PC-3 (cell line): ENCODE data around the gene CNN3. TPM values are rescaled to one million over a fixed set of nuclear protein-coding genes. Genes with fewer than 3 reads are reported as not detected.

ENCODE experiments used
- ATAC-seq: fragments of 200-7000 bp; cut with Tn5 transposase; 2 replicates; pipeline ENCODE4 v1.9.1; 2020; ENCODE audit warnings: mild to moderate bottlenecking, moderate library complexity
- BruUV-seq: library from RNA; stranded (reverse); fragments of 400-500 nt; replicated peaks from 2 replicates; lab custom pipeline; 2021; lab: Mats Ljungman, UMichigan
- CTCF ChIA-PET: fragments of 300-600 bp; sonication (Branson Sonifier 250); formaldehyde crosslinking; loops from one replicate; lab custom pipeline; 2022; ENCODE audit warnings: antibody characterized with exemption; lab: Charles Lee
- POLR2A ChIA-PET: fragments of 300-600 bp; sonication (Branson Sonifier 250); formaldehyde crosslinking; loops from one replicate; lab custom pipeline; 2022; ENCODE audit warnings: antibody characterized with exemption; ENCODE audit not compliant: unreplicated experiment; lab: Charles Lee
- DNase-seq: peaks from one replicate; pipeline ENCODE4 v3.0.0-alpha.2; 2015
- H2AFZ ChIP-seq: fragments of 300-600 bp; sonication (generic); 2 replicates; pipeline ENCODE4 v1.6.0; 2016; ENCODE audit warnings: antibody characterized with exemption, low read length
- H3F3A ChIP-seq: fragments of 300-600 bp; sonication (generic); one replicate; pipeline ENCODE4 v1.6.0; 2017; ENCODE audit warnings: antibody characterized with exemption, low read length, control low read depth, mild to moderate bottlenecking; ENCODE audit not compliant: unreplicated experiment
- H3K27ac ChIP-seq: fragments of 300-600 bp; sonication (generic); 2 replicates; pipeline ENCODE4 v1.5.1; 2016; ENCODE audit warnings: mild to moderate bottlenecking, low read length
- H3K27me3 ChIP-seq: fragments of 300-600 bp; sonication (generic); 2 replicates; pipeline ENCODE4 v1.6.1; 2016; ENCODE audit warnings: low read length, mixed read lengths
- H3K36me3 ChIP-seq: fragments of 300-600 bp; sonication (generic); 2 replicates; pipeline ENCODE4 v1.6.1; 2016; ENCODE audit warnings: low read depth, mixed run types, low read length, mixed read lengths
- H3K4me1 ChIP-seq: fragments of 300-600 bp; sonication (generic); 2 replicates; pipeline ENCODE4 v1.5.1; 2016; ENCODE audit warnings: low read length; ENCODE audit not compliant: insufficient read depth
- H3K4me2 ChIP-seq: fragments of 300-600 bp; sonication (generic); 2 replicates; pipeline ENCODE4 v1.6.0; 2016; ENCODE audit warnings: low read length
- H3K4me3 ChIP-seq: fragments of 300-600 bp; sonication (generic); 2 replicates; pipeline ENCODE4 v1.5.1; 2016; ENCODE audit warnings: mild to moderate bottlenecking, low read length, mixed read lengths
- H3K79me2 ChIP-seq: fragments of 300-600 bp; sonication (generic); 2 replicates; pipeline ENCODE4 v1.6.1; 2017; ENCODE audit warnings: low read length, mixed read lengths
- H3K9ac ChIP-seq: fragments of 300-600 bp; sonication (generic); 2 replicates; pipeline ENCODE4 v1.6.0; 2016; ENCODE audit warnings: mild to moderate bottlenecking, low read length
- H3K9me2 ChIP-seq: fragments of 300-600 bp; sonication (generic); replicated peaks from 2 replicates; pipeline ENCODE4 v1.6.1; 2016; ENCODE audit warnings: mixed run types, low read length, mixed read lengths
- H3K9me3 ChIP-seq: fragments of 300-600 bp; sonication (generic); 2 replicates; pipeline ENCODE4 v1.6.1; 2016; ENCODE audit warnings: low read length, mixed read lengths
- H4K20me1 ChIP-seq: fragments of 300-600 bp; sonication (generic); 2 replicates; pipeline ENCODE4 v1.6.1; 2016; ENCODE audit warnings: low read length, mixed read lengths
- EZH2 ChIP-seq: fragments of 300-600 bp; sonication (generic); IDR thresholded peaks from one replicate; pipeline ENCODE4 v1.6.1; 2017; ENCODE audit warnings: antibody characterized with exemption, mild to moderate bottlenecking, low read length; ENCODE audit not compliant: unreplicated experiment
- EZH2phosphoT487 ChIP-seq: fragments of 300-600 bp; sonication (generic); IDR thresholded peaks from 2 replicates; pipeline ENCODE4 v1.6.1; 2018; ENCODE audit warnings: mild to moderate bottlenecking, antibody characterized with exemption, low read length, borderline replicate concordance
- intact Hi-C: fragments of 100-400 bp; cut with micrococcal nuclease; formaldehyde crosslinking; loops from 2 replicates; pipeline ENCODE4 v1.9.0; 2023
- total RNA-seq: library from RNA; depleted of rRNA; stranded (reverse); fragments of >200 nt; gene quantifications from 2 replicates; pipeline ENCODE4 v1.2.3, GENCODE V29; 2014
- TF ChIP-seq, protein P1 (sequence below): fragments of 300-600 bp; sonication (generic); conservative IDR thresholded peaks from 2 replicates; pipeline ENCODE4 v1.5.1; 2017; ENCODE audit warnings: antibody characterized with exemption, low read depth, mild to moderate bottlenecking, low read length

CNN3 gene
- total RNA-seq, 1 experiment from 2014 or later: 323 TPM

DNA sequence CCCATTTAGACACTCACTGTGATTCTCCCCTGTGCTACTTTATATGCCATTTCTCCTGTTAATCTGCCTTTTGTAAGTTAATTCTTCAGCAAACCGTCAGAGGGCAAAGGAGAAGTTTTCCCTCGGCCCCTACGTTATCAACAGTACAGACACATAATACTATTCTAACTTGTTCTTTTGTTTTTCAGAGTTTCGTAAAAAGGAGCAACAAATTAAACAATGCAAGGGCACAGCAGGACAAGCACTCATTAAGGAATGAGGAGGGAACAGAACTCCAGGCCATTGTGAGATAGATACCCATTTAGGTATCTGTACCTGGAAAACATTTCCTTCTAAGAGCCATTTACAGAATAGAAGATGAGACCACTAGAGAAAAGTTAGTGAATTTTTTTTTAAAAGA is 32.3 kb downstream of the CNN3 start:
- Histone ChIP-seq H3K9me3 (no peaks in the 10 kb centered on the region), H3K27me3 (no peaks in the 10 kb centered on the region), H2AFZ (no peak overlapping the region), H3F3A (peaks cover 6% of the 10 kb centered on the region), H3K27ac (no peak overlapping the region), H3K79me2 (no peaks in the 10 kb centered on the region), H3K4me1 (0 out of 2 replicates have a peak, but pooled peaks cover 7% of the 10 kb centered on the region), H3K9me2 (no peaks in the 10 kb centered on the region), H3K36me3 (peaks cover 59% of the 10 kb centered on the region), H3K4me2 (no peak overlapping the region), H3K9ac (no peak overlapping the region), H3K4me3 (no peak overlapping the region), H4K20me1 (no peaks in the 10 kb centered on the region)
- ATAC-seq: no peak
- BruUV-seq: no TSS peak
- intact Hi-C loops: no loop called here
- no peak for DNase-seq
- TF ChIP-seq, protein P1, sequence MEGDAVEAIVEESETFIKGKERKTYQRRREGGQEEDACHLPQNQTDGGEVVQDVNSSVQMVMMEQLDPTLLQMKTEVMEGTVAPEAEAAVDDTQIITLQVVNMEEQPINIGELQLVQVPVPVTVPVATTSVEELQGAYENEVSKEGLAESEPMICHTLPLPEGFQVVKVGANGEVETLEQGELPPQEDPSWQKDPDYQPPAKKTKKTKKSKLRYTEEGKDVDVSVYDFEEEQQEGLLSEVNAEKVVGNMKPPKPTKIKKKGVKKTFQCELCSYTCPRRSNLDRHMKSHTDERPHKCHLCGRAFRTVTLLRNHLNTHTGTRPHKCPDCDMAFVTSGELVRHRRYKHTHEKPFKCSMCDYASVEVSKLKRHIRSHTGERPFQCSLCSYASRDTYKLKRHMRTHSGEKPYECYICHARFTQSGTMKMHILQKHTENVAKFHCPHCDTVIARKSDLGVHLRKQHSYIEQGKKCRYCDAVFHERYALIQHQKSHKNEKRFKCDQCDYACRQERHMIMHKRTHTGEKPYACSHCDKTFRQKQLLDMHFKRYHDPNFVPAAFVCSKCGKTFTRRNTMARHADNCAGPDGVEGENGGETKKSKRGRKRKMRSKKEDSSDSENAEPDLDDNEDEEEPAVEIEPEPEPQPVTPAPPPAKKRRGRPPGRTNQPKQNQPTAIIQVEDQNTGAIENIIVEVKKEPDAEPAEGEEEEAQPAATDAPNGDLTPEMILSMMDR: no peak
- TF ChIP-seq EZH2phosphoT487 (no peak), EZH2 (no peak)
- CTCF ChIA-PET: no interaction called here
- POLR2A ChIA-PET: no interaction called here

DNA sequence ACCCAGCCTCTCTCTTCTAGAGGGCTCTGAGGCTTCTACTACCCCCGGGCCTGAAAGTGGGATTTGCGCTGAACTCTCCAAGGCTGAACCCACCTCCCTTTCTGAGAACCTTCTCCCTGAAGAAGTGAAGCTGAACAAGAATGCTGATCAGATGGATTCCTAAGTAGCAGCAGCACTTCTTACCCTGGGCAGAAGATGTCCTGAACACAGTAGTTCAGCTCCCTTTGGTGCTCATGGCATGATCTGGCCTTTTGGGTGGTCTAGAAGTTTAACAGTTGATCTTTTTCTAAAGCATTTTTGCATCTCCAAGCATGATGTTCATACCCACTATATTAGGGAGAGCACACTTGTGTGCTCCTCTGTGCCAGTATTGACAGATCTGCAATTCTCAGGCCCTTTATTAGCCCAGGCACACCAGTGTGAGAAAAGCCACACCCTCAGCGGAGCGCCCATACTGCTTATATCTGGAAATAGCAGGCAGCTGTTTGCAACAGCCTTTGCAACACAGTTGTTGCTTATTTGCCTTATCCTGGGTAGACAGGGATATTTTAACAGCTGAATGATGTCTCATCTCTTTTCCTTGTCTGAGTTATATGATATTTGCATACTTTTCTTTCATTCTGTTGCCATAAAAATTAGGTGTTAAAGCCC is 34.2 kb downstream of the CNN3 start:
- peaks cover 6% of the 10 kb centered on the region for H3F3A ChIP-seq
- TF ChIP-seq EZH2phosphoT487: no peak
- TF ChIP-seq, protein P1: no peak
- TF ChIP-seq EZH2: no peak
- intact Hi-C loops: no loop called here
- POLR2A ChIA-PET: interaction anchor here (0.6 kb wide), 1 partner anchor 28 kb away, joined by 3 read pairs; no protein-coding TSS in a partner anchor
- H3K9me2 ChIP-seq: no peaks in the 10 kb centered on the region
- H3K9me3 ChIP-seq: no peaks in the 10 kb centered on the region
- no peak overlapping the region for H2AFZ ChIP-seq
- H3K4me1 ChIP-seq: no peaks in the 10 kb centered on the region
- H3K79me2 ChIP-seq: no peaks in the 10 kb centered on the region
- H3K27me3 ChIP-seq: no peaks in the 10 kb centered on the region
- H3K4me2 ChIP-seq: no peak overlapping the region
- ATAC-seq (no peak), DNase-seq (no peak)
- H4K20me1 ChIP-seq: no peaks in the 10 kb centered on the region
- CTCF ChIA-PET: no interaction called here
- no peak overlapping the region for H3K9ac ChIP-seq
- BruUV-seq: no TSS peak
- peaks cover 41% of the 10 kb centered on the region for H3K36me3 ChIP-seq
- H3K27ac ChIP-seq: no peak overlapping the region
- no peak overlapping the region for H3K4me3 ChIP-seq

DNA sequence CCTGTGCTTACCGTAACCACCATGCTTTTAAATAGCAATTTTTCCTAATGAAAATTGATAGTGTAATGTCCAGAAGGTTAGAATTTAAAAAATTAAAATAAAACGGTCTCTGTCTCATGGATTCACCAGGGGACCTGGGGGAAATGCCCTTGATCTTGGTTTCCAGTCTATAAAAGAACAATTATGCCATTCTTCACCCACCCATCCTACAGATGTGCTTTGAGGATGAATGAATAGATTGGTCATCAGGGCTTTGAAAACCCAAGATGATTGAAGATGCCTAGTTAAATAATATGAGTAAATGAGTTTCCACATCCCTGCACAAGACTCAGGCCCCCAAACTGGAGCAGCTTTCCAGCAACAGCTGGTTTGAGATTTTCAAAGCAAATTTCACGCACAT is 38.7 kb downstream of the CNN3 start:
- Histone ChIP-seq H3K4me3 (no peak overlapping the region), H3K9me3 (no peaks in the 10 kb centered on the region), H3K4me1 (peaks cover 13% of the 10 kb centered on the region), H3K27me3 (no peaks in the 10 kb centered on the region), H3K27ac (no peak overlapping the region), H3K4me2 (no peak overlapping the region), H3K9ac (no peak overlapping the region), H3K79me2 (no peaks in the 10 kb centered on the region), H3F3A (peaks cover 6% of the 10 kb centered on the region), H3K36me3 (peaks cover 7% of the 10 kb centered on the region), H3K9me2 (no peaks in the 10 kb centered on the region), H2AFZ (no peak overlapping the region), H4K20me1 (no peaks in the 10 kb centered on the region)
- no peak for DNase-seq
- TF ChIP-seq EZH2phosphoT487 (no peak), EZH2 (no peak)
- TF ChIP-seq, protein P1: no peak
- intact Hi-C loops: no loop called here
- ChIA-PET POLR2A (no interaction called here), CTCF (no interaction called here)
- no peak for ATAC-seq
- no TSS peak for BruUV-seq
